HG03354 (cell line): ENCODE measurements around the gene CDKN1C.
A peak's percentile ranks its signal among the peaks of the same experiment; 100 is the strongest.
"Not testable (repeated sequence)": the region's sequence is repeated elsewhere in the genome, so short reads cannot be mapped to it uniquely, and the experiment has no call there.

Experiments used
- ATAC-seq: cut with Tn5 transposase; IDR thresholded peaks from one replicate; pipeline ENCODE4 v1.9.1; 2021; ENCODE audit warnings: mild to moderate bottlenecking; ENCODE audit not compliant: unreplicated experiment, poor library complexity, severe bottlenecking

The CDKN1C gene

GRCh38 chr11:2910401-2910955 lies 24.9 kb upstream of the CDKN1C start:
- no peak for ATAC-seq

GRCh38 chr11:2909133-2909902 lies 23.7 kb upstream of the CDKN1C start:
- no peak for ATAC-seq

GRCh38 chr11:2908130-2908529 lies 22.6 kb upstream of the CDKN1C start:
- no peak for ATAC-seq

GRCh38 chr11:2905299-2905698 lies 19.7 kb upstream of the CDKN1C start:
- not testable (repeated sequence) for ATAC-seq

- no peak for ATAC-seq
These were observed 18.8 kb upstream of the CDKN1C start for GRCh38 chr11:2904153-2905052.

GRCh38 chr11:2903672-2904011 lies 18.1 kb upstream of the CDKN1C start:
- no peak for ATAC-seq

- no peak for ATAC-seq
These were observed 17.5 kb upstream of the CDKN1C start for GRCh38 chr11:2902784-2903671.

- peak; percentile 93 for ATAC-seq
These were observed 16.5 kb upstream of the CDKN1C start for GRCh38 chr11:2901854-2902783.

- ATAC-seq = no peak
These were observed 15.7 kb upstream of the CDKN1C start for GRCh38 chr11:2901196-2901796.

- ATAC-seq = no peak
These were observed 13.7 kb upstream of the CDKN1C start for GRCh38 chr11:2899080-2899783.

- ATAC-seq = no peak
These were observed 12.9 kb upstream of the CDKN1C start for GRCh38 chr11:2898366-2899079.

- no peak for ATAC-seq
These were observed 11.5 kb upstream of the CDKN1C start for GRCh38 chr11:2897048-2897447.

GRCh38 chr11:2896047-2896446 lies 10.5 kb upstream of the CDKN1C start:
- no peak for ATAC-seq

GRCh38 chr11:2893935-2894334 lies 8.4 kb upstream of the CDKN1C start:
- no peak for ATAC-seq

- no peak for ATAC-seq
These were observed 7.5 kb upstream of the CDKN1C start for GRCh38 chr11:2892967-2893528.

GRCh38 chr11:2892215-2892966 lies 6.8 kb upstream of the CDKN1C start:
- peak; percentile 59 for ATAC-seq
